DMS79 treated with DMSO at 0.1 percent for 48 hours (cell line): Measurements from ENCODE around the gene RECK.
A peak's percentile ranks its signal among the peaks of the same experiment; 100 is the strongest.
"Not testable (repeated sequence)": the region's sequence is repeated elsewhere in the genome, so short reads cannot be mapped to it uniquely, and the experiment has no call there.

Experiments
- DNase-seq: peaks from one replicate; lab custom pipeline; 2025; lab: John Stamatoyannopoulos, UW

Gene RECK, protein sequence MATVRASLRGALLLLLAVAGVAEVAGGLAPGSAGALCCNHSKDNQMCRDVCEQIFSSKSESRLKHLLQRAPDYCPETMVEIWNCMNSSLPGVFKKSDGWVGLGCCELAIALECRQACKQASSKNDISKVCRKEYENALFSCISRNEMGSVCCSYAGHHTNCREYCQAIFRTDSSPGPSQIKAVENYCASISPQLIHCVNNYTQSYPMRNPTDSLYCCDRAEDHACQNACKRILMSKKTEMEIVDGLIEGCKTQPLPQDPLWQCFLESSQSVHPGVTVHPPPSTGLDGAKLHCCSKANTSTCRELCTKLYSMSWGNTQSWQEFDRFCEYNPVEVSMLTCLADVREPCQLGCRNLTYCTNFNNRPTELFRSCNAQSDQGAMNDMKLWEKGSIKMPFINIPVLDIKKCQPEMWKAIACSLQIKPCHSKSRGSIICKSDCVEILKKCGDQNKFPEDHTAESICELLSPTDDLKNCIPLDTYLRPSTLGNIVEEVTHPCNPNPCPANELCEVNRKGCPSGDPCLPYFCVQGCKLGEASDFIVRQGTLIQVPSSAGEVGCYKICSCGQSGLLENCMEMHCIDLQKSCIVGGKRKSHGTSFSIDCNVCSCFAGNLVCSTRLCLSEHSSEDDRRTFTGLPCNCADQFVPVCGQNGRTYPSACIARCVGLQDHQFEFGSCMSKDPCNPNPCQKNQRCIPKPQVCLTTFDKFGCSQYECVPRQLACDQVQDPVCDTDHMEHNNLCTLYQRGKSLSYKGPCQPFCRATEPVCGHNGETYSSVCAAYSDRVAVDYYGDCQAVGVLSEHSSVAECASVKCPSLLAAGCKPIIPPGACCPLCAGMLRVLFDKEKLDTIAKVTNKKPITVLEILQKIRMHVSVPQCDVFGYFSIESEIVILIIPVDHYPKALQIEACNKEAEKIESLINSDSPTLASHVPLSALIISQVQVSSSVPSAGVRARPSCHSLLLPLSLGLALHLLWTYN

DNA sequence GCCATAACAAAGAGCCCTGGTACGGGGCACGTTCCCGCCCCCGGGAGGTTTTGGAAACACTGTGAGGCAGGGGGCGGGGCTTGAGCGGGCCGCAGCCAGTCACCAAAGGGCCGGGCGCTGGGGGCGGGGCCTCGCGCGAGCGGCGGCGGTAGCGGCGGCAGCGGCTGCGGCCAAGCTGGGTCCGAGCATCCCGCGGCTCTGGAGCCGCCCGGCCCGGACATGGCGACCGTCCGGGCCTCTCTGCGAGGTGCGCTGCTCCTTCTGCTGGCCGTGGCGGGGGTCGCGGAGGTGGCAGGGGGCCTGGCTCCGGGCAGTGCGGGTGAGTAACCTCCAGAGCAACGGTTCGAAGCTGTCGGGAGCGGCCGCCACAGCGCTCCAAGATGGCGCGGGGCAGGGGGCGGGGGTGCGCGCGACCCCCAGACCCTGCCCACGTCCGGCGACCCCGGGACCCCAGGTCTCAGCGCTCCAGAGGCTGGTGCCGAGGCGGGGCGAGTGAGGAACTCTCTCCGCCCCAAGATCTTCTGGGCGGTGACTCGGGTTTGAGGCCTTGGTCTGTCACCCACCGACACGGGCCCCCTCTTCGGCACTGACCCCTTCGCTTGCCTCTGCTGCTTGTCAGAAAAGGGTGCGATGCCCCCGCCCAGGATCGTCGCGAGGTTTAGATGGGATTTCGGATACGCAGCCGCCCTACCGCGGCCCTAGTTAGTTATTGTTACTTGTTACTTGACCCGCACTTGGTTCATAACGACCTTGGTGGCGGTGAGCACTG is at the start of gene RECK:
Gene RECK (plus strand): TSS at position 134 of the 769 bp plus-strand sequence. CDS start 86 bp downstream, at position 220.
- peak; percentile 72 for DNase-seq

DNA sequence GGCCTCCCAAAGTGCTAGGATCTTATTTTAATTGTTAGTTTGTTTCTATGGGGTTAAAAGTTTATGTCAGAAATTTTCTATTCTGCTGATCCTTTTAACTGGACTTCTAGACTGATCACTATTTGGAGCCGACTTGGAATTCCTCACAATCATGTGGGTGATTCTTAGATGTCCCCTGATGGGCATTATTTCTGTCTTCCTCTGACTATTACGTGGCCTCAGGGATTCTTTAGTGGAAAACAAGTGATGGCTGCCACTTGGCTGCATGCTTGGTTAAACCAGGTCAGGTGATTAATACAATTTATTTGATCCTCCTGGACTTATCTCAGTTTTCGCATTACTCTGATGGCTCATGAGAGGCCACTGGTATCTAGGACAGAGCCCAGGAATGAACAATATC is 46.6 kb upstream of the RECK start:
- DNase-seq, result no peak

DNA sequence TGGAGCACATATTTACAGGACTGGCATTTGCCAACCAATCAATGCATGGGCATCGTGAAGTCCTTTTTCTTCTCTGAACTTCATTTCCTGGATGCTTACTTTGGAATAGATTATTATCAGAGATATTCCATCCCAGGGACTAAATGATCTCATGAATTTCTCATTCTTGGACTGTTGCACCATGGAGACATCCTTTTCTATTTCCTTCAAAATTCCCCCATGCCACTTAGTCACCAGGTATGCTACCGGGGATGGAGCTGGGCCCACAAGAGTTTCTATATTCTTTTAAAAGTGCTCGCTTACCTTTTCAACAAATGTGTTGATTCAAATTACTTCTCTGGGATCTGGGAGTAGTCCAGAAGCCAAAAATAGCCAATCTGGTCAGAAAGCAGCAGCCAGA is 43.6 kb upstream of the RECK start:
- not testable (repeated sequence) for DNase-seq

DNA sequence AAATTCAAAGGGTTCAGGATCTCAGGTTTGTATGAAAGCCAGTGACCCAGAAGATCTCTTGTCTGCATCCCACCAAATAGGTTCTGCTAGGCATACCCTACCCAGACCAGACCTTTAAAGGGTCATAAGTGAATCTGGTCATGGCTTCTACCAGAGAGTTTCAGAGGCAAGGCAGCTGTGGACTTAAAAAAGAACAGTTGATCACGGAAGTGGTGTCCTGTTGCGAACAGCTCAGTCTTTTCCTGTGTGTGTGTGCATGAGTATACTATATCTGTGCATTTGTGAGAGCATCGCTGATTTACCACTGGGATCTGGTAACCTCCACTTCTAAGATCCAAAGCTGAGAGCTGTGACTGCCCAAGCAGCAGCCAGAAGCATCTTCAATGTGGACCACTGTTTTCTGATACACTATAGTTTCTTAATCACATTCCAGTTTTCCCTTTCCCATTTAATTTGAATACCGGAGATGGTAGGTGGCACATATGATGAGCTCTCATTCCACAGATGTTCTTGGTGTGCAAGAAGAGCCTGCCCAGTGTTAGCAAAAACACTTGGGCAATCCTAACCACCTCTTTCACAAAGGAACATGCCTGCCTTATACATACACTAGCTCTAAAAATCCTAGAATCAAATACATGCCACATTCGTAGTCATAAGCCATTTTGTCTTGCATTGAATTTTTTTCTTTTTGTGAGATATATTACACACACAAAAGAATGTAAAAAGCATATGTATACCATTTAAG is 42.6 kb upstream of the RECK start:
- DNase-seq, result no peak

DNA sequence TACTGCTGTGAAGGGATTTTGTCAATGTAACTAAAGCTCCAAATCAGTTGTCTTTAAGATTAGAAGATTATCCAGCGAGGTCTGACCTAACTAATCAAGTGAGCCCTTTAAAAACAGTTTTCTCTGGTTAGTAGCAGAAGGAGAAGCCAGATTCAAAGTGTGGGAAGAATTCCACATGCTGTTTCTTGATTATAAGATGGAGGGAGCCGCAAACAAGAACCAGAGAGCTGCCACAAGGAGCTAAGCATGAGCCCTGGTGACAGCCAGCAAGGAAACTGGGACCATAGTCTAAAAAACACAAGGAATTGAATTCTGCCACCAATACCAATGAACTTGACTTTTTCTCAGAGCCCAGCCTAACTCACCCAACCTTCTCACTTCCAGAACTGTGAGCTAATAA is 41.8 kb upstream of the RECK start:
- no peak for DNase-seq

DNA sequence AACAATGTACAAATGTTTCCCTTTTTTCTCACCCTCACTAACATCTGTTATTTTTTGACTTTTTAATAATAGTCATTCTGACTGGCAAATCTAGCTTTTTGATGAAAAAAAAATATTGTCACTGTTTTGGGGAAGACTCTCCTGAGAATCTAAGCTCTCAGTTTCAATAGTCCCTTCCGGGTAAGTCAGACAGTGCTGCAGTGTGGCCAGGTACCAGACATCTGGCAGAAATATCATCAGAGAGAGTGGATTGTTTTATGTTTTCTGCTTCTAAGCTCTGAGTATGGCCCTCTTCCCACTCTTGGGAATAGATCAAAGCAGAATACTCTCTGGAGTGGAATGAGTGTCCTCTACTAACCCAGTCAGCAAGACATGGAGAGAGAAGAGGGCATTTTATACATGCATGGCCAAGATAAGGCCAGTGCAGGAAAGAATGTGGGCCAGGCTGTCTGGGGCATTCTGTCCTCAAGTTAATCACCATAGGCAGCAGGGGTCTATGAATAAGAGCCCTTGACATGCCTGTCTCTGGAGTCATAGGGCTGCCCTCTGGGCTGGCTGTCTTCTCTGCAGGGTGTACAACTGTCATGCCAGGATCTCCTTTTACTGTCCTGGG is 40.2 kb upstream of the RECK start:
- peak; percentile 21 for DNase-seq

DNA sequence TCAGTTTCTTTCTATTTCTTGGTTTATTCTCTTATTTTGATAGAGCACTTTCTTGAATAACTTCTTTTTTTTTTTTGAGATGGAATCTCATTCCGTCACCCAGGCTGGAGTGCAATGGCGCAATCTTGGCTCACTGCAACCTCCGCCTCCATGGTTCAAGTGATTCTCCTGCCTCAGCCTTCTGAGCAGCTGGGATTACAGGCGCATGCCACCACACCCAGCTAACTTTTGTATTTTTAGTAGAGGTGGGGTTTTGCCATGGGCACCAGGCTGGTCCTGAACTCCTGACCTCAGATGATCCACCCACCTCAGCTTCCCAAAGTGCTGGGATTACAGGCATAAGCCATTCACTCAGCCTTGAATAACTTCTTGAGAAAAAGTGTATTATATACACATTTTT is 39.7 kb upstream of the RECK start:
- DNase-seq, result not testable (repeated sequence)

DNA sequence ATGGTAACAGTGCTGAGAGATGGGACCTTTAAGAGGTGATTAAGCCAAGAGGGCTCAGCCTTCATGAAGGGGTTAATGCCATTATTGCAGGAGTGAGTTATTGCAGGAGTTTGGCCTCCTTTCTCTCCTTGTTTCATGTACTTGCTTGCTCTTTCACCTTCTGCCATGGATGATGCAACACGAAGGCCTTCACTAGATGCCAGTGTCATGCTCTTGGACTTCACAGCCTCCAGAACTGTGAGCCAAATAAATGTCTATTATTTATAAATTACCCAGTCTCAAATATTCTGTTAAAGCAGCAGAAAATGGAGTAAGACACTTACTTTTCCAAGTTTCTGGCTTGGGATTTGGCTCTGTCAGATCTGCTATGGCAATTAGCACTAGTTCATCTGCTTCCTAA is 38.4 kb upstream of the RECK start:
- DNase-seq, result no peak

DNA sequence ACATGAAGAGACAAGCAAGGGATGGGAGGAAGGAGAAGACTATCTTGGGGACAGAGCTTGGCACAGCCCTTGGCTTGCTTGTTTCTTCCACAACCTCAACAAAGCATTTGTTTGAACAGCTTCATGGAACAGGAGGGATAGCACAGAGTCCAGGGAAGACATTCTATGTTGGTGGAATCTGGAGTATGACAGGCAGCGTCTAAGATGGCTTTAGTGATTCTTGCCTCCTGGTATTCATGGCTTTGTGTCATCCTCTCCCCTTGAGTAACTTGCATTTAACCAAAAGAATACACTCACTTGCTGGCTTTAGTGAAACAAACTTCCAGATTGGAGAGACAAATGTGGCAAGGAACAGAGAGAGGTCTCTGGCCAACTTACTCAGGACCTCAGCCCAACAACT is 30.8 kb upstream of the RECK start:
- no peak for DNase-seq

DNA sequence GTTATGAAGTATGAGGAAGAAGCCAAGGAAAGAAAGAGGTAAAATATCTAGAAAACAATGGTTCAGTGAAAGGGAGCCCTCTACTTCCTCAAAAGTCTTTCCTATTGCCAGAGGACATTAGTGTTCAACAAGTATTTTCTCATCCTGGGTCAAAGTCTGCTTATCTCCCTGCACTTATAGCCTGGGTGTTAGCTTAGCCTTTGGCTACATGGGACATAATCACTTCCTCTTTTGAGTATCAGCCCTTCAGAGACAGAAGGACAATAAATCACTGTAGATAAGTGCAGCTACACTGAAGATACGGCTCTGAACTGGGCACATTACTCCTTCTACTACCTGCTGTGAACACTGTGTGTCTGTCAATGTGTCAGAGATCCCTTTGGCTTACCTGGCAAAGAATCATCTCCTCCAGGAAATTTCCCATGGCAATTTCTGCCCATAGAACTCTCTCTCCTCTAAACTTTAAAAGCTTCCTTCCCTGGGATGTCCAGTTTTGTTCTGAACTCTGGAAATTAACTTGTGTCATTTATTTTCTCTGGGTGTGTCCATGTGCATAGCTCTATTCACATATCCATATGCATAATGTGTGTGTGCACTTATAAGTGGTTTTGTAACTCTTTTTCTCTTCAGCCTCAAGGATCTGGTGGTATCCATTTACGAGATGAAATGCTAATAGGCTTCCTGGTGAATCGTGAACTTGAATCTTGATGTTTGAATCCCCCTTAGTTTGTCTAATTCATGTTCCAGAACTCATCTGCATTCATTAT is 30.0 kb upstream of the RECK start:
- DNase-seq, result no peak

DNA sequence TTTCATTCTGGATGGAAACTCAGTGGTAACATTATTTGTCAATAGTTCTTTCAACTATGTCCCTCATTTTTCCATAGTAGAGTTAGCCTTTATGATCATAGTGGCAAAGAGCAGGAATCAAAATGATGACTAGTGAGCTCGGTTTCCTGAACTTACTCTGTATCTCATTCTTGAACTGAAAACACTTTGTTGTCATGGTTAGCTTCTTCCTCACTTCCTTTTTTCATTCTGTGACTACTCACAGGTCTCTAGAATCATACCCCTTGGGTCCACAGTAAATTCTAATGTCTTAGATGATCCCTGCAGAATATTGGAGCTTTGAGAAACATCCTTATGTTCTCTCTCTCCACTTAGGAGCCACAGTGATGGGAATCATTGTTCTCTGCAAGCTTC is 29.4 kb upstream of the RECK start:
- no peak for DNase-seq

DNA sequence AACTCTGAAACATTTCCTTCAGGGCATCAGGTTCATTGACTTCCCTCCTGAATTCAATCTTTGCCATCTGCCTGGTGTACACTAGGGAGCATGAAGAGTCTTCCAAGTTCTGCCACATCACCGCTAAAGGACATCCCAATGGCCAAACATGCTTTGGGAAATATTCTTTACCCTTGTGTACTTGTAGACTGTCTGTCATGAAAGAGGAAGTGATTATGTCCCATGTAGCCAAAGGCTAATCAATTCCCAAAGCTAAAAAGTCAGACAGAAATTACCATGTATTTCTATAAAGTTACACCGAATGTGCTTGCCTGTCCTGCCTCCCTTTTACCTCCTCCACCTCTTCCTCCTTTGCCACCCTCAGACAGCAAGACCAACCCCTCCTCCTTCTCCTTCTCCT is 28.9 kb upstream of the RECK start:
- DNase-seq, result no peak

DNA sequence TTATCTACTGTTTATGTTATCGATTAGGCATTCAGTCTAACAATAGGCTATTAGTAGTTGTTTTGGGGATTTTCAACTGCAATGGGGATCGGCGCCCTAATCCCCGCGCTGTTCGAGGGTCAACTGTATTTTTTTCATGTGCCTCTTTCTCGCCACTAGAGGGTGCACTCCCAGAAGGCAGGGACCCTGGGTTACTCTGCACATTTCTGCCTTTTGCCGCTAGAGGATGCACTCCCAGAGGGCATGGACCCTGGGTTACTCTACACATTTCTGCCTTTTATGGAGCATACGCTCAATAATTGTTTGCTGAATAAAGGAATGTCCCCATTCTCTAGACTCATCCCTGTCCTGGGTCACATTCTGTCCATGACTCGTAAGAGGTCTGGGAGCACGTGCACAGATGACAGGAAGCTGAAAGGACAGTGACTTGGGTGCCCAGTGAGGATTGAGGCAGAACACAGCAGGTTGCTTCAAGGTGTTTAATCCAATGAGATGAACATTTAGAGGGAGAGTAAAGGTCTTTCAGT is 27.9 kb upstream of the RECK start:
- peak; percentile 35 for DNase-seq

DNA sequence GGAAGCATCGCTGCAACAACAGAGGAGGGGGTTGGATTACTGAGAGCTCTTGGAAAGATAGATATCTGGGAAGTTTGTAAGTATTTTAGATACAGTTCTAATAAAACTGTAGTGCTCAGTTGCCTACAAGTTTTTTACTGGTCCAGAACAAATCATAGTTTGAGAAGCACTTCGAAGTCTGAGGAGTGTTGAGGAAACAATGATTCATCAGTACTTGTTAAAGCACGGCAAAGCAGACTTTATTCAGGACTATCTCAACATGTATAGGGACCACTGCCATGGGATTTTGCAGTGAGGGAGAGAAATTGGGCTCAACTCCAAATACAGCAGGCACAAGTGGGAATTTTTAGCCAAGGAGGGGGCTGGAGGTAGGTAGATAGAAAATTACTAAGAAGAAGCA is 25.3 kb upstream of the RECK start:
- DNase-seq, result no peak

DNA sequence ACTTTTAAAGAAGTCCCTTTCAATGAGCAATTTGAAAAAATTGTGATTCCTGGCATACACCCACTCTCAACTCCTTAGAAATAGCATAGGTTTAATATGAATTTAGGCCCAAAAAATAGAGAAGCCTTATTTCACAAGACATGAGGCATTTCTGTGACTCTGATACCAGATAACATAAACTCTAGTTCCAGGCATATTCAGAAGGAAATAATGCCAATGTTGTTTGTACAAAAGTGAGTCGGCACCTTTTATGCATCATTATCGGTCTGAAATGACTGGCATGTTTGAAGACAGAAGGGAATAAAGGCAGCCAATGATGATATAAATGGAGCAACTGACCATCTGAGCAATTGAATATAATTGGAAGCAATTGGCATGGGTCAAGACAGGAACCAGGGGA is 19.4 kb upstream of the RECK start:
- DNase-seq, result no peak

DNA sequence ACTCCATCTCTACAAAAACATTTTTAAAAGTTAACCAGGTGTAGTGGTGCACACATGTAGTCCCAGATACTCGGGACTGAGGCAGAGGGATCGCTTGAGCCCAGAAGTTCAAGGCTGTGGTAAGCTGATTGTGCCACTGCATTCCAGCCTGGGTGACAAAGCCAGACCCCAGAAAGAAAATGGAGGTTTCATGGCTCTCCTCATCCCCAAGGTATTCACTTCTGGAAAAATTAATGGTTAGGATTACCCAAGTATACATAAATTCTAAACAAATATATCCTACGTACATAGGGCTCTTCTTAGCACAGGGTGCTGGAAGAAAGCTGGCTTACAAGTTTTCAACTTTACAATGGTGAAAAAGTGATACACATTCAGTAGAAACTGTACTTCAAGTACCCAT is 18.6 kb upstream of the RECK start:
- DNase-seq, result no peak

DNA sequence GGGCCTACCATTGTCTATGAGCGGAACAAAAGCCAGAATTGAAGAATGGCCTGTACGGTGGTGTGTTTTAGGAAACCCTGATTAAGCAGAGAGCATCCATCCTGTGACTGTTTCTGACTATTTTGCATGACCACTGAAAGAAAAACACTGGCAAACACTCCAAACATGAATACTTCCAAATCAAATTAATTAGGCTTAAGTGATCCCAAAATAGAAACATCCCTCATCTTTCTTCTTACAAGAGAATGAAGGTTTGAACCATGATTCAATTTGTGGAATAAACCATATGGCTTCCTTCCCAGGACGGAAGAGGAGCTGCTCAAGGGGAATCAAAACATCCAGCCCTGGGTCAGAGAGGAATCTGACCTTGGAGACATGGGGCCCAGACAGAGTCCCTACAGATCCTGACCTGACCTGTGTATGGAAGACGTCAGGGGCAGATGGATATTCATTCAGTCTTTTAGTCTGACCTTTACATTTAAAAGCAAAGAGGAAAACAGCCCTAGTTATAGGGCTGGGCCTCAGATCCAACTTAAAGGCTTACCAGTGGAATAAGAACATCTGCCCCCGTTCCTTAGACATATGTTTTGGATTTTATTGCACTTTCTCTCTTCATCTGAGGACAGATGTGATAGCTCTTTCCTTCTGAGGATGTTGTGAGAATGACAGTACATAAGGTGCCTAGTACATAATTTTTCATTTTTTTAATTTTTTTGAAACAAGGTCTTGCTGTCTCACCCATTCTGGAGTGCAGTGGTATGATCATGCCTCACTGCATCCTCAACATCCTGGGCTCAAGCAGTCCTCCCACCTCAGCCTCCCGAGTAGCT is 17.6 kb upstream of the RECK start:
- no peak for DNase-seq

DNA sequence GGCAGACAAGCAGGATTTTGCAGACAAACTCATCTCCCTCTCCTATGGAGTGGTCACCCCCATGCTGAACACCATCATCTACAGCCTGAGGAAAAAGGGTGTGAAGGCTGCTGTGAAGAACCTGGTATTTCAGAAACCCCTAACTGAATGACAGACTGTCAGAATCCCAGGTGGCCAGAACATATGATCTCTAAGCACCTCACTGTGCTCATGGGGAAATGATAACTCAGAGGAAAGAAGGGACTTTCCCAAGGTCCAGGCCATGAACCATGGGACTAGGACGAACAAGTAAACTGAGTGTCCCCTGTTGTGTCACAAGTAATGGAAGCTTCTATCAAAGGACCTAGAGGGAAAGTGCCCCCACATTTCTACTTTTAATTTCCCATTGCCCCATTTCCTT is 14.7 kb upstream of the RECK start:
- no peak for DNase-seq
